Liver (tissue), 3 donors: ENCODE data around the gene CRYBA1.

Experiments
- CTCF ChIP-seq: fragments of 150-350 bp; IDR thresholded peaks from 2 replicates; pipeline ENCODE4 v1.5.1; 2017; ENCODE audit warnings: improper control_type of control experiment, low read depth, low read length; ENCODE audit not compliant: missing input control
- EGR1 ChIP-seq, 2 donors: IDR thresholded peaks; 2 replicates each; pipeline ENCODE4 v1.6.1; 2016 to 2018; ENCODE audit warnings: antibody characterized with exemption in 2 of 2, low read depth in 2 of 2
- FOXA1 ChIP-seq: IDR thresholded peaks from 2 replicates; pipeline ENCODE4 v1.6.1; 2016; ENCODE audit warnings: antibody characterized with exemption
- GABPA ChIP-seq, 2 donors: IDR thresholded peaks in 1 of 2; conservative IDR thresholded peaks in 1 of 2; 2 replicates each; pipeline ENCODE4 v1.6.1; 2016; ENCODE audit warnings: antibody characterized with exemption in 2 of 2, mild to moderate bottlenecking in 1 of 2, moderate library complexity in 1 of 2
- JUND ChIP-seq, 2 donors: IDR thresholded peaks; 2 replicates each; pipeline ENCODE4 v1.6.1; 2016; ENCODE audit warnings: antibody characterized with exemption in 2 of 2
- MAX ChIP-seq: IDR thresholded peaks from 2 replicates; pipeline ENCODE4 v1.6.1; 2016; ENCODE audit warnings: antibody characterized with exemption
- RAD21 ChIP-seq, 2 donors: IDR thresholded peaks; 2 replicates each; pipeline ENCODE4 v1.6.1; 2016; ENCODE audit warnings: antibody characterized with exemption in 2 of 2, mild to moderate bottlenecking in 2 of 2
- REST ChIP-seq: IDR thresholded peaks from 2 replicates; pipeline ENCODE4 v1.6.1; 2016; ENCODE audit warnings: antibody characterized with exemption, mild to moderate bottlenecking
- SP1 ChIP-seq: IDR thresholded peaks from 2 replicates; pipeline ENCODE4 v1.6.1; 2018; ENCODE audit warnings: antibody characterized with exemption, mild to moderate bottlenecking
- TAF1 ChIP-seq: conservative IDR thresholded peaks from 2 replicates; pipeline ENCODE4 v1.6.1; 2016; ENCODE audit warnings: antibody characterized with exemption, mild to moderate bottlenecking
- YY1 ChIP-seq: IDR thresholded peaks from 2 replicates; pipeline ENCODE4 v1.6.1; 2016; ENCODE audit warnings: antibody characterized with exemption, mild to moderate bottlenecking
- ZBTB33 ChIP-seq: IDR thresholded peaks from 2 replicates; pipeline ENCODE4 v1.6.1; 2016; ENCODE audit warnings: antibody characterized with exemption
- TF ChIP-seq, protein P1 (sequence below): IDR thresholded peaks from 2 replicates; pipeline ENCODE4 v1.6.1; 2016; ENCODE audit warnings: antibody characterized with exemption
- donor health status: healthy.
- donor health status: healthy.

DNA sequence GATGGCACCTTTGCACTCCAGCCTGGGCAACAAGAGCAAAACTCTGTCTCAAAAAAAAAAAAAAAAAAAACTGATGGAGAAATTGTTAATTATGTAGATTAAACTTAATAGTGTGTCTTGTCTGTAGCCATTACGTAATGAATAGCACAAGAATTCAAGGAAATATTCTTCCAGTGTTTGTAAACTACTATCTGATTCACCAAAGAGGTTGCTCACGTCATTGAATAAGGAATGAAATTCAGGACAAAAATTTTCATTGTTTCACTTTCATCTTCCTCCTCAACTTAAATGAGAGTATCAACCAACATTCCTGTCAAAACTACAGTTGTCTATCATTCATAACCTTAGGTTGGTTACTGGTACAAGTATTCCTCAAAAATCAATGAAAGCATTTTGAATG, 35.8 kb upstream of the CRYBA1 start:
- TF ChIP-seq CTCF = no peak
- TF ChIP-seq SP1 = no peak
- no peak for TF ChIP-seq REST
- TF ChIP-seq YY1 = no peak
- TF ChIP-seq JUND (IDR thresholded peaks at IDR 0.05) = no peak
- TF ChIP-seq GABPA (IDR thresholded peaks at IDR 0.05 in 1 of 2, conservative IDR thresholded peaks at IDR 0.05 in 1 of 2) = no peak
- no peak for TF ChIP-seq EGR1 (IDR thresholded peaks at IDR 0.05; ENCODE audit: low read depth in 2 of 2)
- no peak for TF ChIP-seq MAX
- TF ChIP-seq TAF1 = no peak
- no peak for TF ChIP-seq ZBTB33
- TF ChIP-seq FOXA1 = no peak
- TF ChIP-seq, protein P1, sequence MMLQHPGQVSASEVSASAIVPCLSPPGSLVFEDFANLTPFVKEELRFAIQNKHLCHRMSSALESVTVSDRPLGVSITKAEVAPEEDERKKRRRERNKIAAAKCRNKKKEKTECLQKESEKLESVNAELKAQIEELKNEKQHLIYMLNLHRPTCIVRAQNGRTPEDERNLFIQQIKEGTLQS = no peak
- no peak for TF ChIP-seq RAD21 (IDR thresholded peaks at IDR 0.05)
